Measurements from ENCODE around the gene IL36G.
A peak's percentile ranks its signal among the peaks of the same experiment; 100 is the strongest.

IL36G gene

DNA sequence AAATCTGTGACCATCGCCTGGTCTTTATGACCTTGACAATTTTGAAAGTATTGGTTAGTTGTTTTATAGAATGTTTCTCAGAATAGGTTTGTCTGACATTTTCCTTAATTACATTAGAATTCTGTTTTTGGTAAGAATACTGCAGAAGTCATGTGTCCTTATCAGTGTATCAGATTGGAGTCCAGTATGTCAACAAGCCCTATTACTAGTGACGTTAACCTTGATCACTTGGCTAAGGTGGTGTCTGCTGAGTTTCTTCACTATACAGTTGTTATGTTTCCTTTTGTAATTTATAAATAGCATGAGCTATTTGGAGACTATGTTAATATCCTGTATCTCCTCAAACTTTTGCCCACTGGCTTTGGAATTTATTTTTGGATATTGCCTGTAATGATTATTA is 10.8 kb upstream of the IL36G start:
- no peaks in the 10 kb centered on the region for H3K9me3 ChIP-seq (ENCODE audit: control insufficient read depth, low read length)
- H3K4me3 ChIP-seq (ENCODE audit: insufficient read depth, low read depth, low read length, poor library complexity, severe bottlenecking): no peak overlapping the region
- H3K36me3 ChIP-seq (ENCODE audit: control insufficient read depth, insufficient read depth, low read length): no peaks in the 10 kb centered on the region
- H3K4me1 ChIP-seq (ENCODE audit: control insufficient read depth, insufficient read depth, low read length, poor library complexity, severe bottlenecking): no peaks in the 10 kb centered on the region
- H3K27ac ChIP-seq (ENCODE audit: insufficient read depth, low read length, poor library complexity, severe bottlenecking): no peak overlapping the region
- H3K27me3 ChIP-seq (replicated peaks; ENCODE audit: control insufficient read depth, insufficient read depth, low read length, poor library complexity, severe bottlenecking): no peaks in the 10 kb centered on the region
- DNase-seq: no peak

DNA sequence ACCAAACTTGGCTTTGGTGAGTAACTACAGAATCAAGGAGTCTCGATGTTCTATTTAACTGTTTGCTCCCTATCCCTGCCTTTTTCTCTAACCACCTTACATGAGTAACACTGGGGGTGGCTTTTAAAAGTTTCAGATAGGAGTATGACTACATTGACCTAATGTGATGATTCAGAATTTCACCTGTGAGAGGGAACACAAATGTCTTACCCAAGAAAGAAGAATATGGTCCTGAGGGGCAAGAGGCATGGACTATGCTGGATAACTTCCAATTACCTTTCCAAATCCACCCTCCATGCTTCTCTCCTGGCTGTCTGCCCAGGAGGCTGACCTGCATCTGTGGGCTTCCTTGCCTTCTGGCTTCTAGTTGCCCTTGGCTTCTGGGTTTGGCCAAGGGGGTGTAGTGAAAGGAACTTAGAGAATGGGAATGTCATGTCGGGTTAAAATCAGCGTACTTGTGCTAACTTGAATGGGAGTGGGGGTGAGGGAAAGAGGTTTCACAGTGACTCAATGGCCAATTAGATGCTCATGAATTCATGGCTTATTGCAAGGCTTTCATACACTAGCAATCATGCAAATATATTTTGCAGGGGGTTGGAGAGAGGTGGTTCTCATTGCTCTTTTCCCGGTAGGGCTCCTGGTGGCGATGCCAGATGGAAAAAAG is 5.3 kb upstream of the IL36G start:
- no peak for DNase-seq
- no peak overlapping the region for H3K27ac ChIP-seq (ENCODE audit: insufficient read depth, low read length, poor library complexity, severe bottlenecking)
- H3K36me3 ChIP-seq (ENCODE audit: control insufficient read depth, insufficient read depth, low read length): no peaks in the 10 kb centered on the region
- H3K9me3 ChIP-seq (ENCODE audit: control insufficient read depth, low read length): no peaks in the 10 kb centered on the region
- H3K4me3 ChIP-seq (ENCODE audit: insufficient read depth, low read depth, low read length, poor library complexity, severe bottlenecking): no peak overlapping the region
- H3K4me1 ChIP-seq (ENCODE audit: control insufficient read depth, insufficient read depth, low read length, poor library complexity, severe bottlenecking): no peaks in the 10 kb centered on the region
- H3K27me3 ChIP-seq (replicated peaks; ENCODE audit: control insufficient read depth, insufficient read depth, low read length, poor library complexity, severe bottlenecking): no peaks in the 10 kb centered on the region

DNA sequence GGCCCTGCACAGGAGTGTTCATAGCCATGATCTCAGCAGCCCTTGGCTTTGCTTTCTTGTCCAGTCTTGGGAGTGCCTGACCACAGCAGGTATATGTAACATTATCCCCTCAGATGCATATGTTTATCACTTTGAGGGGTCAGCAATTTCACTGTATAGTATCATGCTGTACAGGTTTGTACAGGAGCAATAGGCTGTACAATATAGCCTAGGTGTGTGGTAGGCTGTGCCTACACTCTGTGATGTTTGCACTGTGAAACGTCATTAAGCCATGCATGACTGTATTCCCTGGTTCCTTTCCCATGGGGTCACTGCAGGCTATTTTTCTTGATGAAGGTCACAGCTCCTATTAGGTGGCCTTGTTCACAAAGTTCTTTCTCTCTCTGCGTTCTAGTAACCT is 4.7 kb upstream of the IL36G start:
- Histone ChIP-seq H3K4me1 (ENCODE audit: control insufficient read depth, insufficient read depth, low read length, poor library complexity, severe bottlenecking) (no peaks in the 10 kb centered on the region), H3K4me3 (ENCODE audit: insufficient read depth, low read depth, low read length, poor library complexity, severe bottlenecking) (no peak overlapping the region), H3K36me3 (ENCODE audit: control insufficient read depth, insufficient read depth, low read length) (no peaks in the 10 kb centered on the region), H3K27ac (ENCODE audit: insufficient read depth, low read length, poor library complexity, severe bottlenecking) (no peak overlapping the region), H3K27me3 (replicated peaks; ENCODE audit: control insufficient read depth, insufficient read depth, low read length, poor library complexity, severe bottlenecking) (no peaks in the 10 kb centered on the region), H3K9me3 (ENCODE audit: control insufficient read depth, low read length) (no peaks in the 10 kb centered on the region)
- DNase-seq: no peak

DNA sequence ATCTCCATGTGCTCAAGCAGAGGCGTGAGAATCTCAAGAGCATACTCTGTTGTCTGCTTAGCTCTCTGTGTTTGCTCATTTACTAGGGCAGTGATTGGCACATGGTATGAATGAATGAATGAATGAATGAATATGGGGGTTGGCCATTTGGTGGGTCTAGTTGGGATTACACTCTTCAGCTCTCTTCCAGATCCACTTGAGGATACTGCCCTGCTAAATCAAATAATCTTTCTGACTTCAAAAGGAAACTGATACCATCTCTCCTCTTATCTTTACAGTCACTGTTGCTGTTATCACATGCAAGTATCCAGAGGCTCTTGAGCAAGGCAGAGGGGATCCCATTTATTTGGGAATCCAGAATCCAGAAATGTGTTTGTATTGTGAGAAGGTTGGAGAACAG is 1.9 kb downstream of the IL36G start:
- DNase-seq: no peak
- H3K4me1 ChIP-seq (ENCODE audit: control insufficient read depth, insufficient read depth, low read length, poor library complexity, severe bottlenecking): no peaks in the 10 kb centered on the region
- H3K4me3 ChIP-seq (ENCODE audit: insufficient read depth, low read depth, low read length, poor library complexity, severe bottlenecking): no peak overlapping the region
- H3K36me3 ChIP-seq (ENCODE audit: control insufficient read depth, insufficient read depth, low read length): no peaks in the 10 kb centered on the region
- no peaks in the 10 kb centered on the region for H3K9me3 ChIP-seq (ENCODE audit: control insufficient read depth, low read length)
- no peaks in the 10 kb centered on the region for H3K27me3 ChIP-seq (replicated peaks; ENCODE audit: control insufficient read depth, insufficient read depth, low read length, poor library complexity, severe bottlenecking)
- no peak overlapping the region for H3K27ac ChIP-seq (ENCODE audit: insufficient read depth, low read length, poor library complexity, severe bottlenecking)

DNA sequence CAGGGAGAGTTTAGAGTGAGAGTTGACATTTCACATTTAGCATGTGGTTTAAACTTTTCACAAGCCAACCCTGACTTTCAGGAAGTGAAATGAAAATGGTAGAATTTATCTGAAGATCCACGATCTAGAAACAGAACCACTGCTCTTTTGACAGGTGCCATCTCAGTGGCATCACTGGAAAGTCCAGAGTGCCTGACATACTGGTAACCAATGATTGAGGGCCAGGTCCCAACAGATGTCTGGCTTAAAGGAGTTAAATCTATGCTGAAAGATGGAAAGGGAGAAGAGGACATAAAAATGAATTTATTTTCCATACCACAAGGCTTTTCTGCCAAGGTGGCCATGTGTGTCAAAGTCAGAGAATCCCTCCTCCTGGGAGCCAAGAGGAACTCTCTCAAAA is 2.7 kb downstream of the IL36G start:
- H3K9me3 ChIP-seq (ENCODE audit: control insufficient read depth, low read length): no peaks in the 10 kb centered on the region
- H3K36me3 ChIP-seq (ENCODE audit: control insufficient read depth, insufficient read depth, low read length): no peaks in the 10 kb centered on the region
- no peak for DNase-seq
- H3K27me3 ChIP-seq (replicated peaks; ENCODE audit: control insufficient read depth, insufficient read depth, low read length, poor library complexity, severe bottlenecking): no peaks in the 10 kb centered on the region
- no peak overlapping the region for H3K4me3 ChIP-seq (ENCODE audit: insufficient read depth, low read depth, low read length, poor library complexity, severe bottlenecking)
- no peak overlapping the region for H3K27ac ChIP-seq (ENCODE audit: insufficient read depth, low read length, poor library complexity, severe bottlenecking)
- H3K4me1 ChIP-seq (ENCODE audit: control insufficient read depth, insufficient read depth, low read length, poor library complexity, severe bottlenecking): no peaks in the 10 kb centered on the region

DNA sequence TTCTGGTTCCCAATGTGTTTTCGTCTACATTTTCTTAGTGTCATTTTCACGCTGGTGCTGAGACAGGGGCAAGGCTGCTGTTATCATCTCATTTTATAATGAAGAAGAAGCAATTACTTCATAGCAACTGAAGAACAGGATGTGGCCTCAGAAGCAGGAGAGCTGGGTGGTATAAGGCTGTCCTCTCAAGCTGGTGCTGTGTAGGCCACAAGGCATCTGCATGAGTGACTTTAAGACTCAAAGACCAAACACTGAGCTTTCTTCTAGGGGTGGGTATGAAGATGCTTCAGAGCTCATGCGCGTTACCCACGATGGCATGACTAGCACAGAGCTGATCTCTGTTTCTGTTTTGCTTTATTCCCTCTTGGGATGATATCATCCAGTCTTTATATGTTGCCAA is 7.3 kb downstream of the IL36G start:
- Histone ChIP-seq H3K4me1 (ENCODE audit: control insufficient read depth, insufficient read depth, low read length, poor library complexity, severe bottlenecking) (no peaks in the 10 kb centered on the region), H3K36me3 (ENCODE audit: control insufficient read depth, insufficient read depth, low read length) (no peaks in the 10 kb centered on the region), H3K27ac (ENCODE audit: insufficient read depth, low read length, poor library complexity, severe bottlenecking) (no peak overlapping the region), H3K4me3 (ENCODE audit: insufficient read depth, low read depth, low read length, poor library complexity, severe bottlenecking) (no peak overlapping the region), H3K27me3 (replicated peaks; ENCODE audit: control insufficient read depth, insufficient read depth, low read length, poor library complexity, severe bottlenecking) (no peaks in the 10 kb centered on the region), H3K9me3 (ENCODE audit: control insufficient read depth, low read length) (no peaks in the 10 kb centered on the region)
- no peak for DNase-seq

DNA sequence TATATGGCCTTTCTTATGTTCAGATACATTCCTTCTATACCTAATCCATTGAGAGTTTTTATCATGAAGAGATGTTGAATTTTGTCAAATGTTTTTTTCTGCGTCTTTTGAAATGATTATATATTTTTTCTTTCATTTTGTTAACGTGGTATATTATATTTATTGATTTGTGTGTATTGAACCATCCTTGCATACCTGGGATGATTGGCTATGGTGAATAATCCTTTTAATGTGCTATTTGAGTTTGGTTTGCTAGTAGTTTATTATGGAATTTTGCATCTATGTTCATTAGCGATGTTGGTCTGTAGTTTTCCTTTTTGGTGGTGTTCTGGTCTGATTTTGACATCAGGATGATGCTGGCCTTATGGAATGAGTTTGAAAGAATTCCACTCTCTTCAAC is 11.8 kb downstream of the IL36G start:
- Histone ChIP-seq H3K27me3 (replicated peaks; ENCODE audit: control insufficient read depth, insufficient read depth, low read length, poor library complexity, severe bottlenecking) (no peaks in the 10 kb centered on the region), H3K4me1 (ENCODE audit: control insufficient read depth, insufficient read depth, low read length, poor library complexity, severe bottlenecking) (no peaks in the 10 kb centered on the region), H3K36me3 (ENCODE audit: control insufficient read depth, insufficient read depth, low read length) (no peaks in the 10 kb centered on the region), H3K4me3 (ENCODE audit: insufficient read depth, low read depth, low read length, poor library complexity, severe bottlenecking) (no peak overlapping the region), H3K27ac (ENCODE audit: insufficient read depth, low read length, poor library complexity, severe bottlenecking) (no peak overlapping the region), H3K9me3 (ENCODE audit: control insufficient read depth, low read length) (peaks cover 7% of the 10 kb centered on the region)
- DNase-seq: no peak

GRCh38 chr2:112993831-112994230 is 16.0 kb downstream of the IL36G start:
- H3K4me3 ChIP-seq (ENCODE audit: insufficient read depth, low read depth, low read length, poor library complexity, severe bottlenecking): no peak overlapping the region
- no peaks in the 10 kb centered on the region for H3K36me3 ChIP-seq (ENCODE audit: control insufficient read depth, insufficient read depth, low read length)
- no peak overlapping the region for H3K27ac ChIP-seq (ENCODE audit: insufficient read depth, low read length, poor library complexity, severe bottlenecking)
- no peaks in the 10 kb centered on the region for H3K27me3 ChIP-seq (replicated peaks; ENCODE audit: control insufficient read depth, insufficient read depth, low read length, poor library complexity, severe bottlenecking)
- peaks cover 14% of the 10 kb centered on the region for H3K4me1 ChIP-seq (ENCODE audit: control insufficient read depth, insufficient read depth, low read length, poor library complexity, severe bottlenecking)
- H3K9me3 ChIP-seq (ENCODE audit: control insufficient read depth, low read length): peaks cover 7% of the 10 kb centered on the region
- no peak for DNase-seq

DNA sequence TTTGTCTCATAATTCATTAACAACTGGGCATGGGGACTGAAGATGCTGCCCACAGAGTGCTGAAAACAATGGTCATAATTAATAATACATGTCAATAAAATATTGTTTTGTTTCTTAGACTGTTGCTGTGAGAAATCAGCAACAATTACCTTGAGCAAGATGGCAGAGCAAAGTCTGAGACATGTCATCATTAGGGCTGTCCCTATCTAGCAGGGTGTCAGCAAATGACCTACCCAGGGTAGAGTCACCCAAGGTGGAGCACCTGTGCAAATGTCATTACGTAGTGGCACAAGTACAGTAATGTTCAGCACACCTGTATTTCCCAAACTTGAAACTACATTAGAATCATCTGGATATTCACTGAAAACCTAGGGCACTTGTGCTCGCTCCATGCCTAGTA is 16.8 kb downstream of the IL36G start:
- no peak overlapping the region for H3K27ac ChIP-seq (ENCODE audit: insufficient read depth, low read length, poor library complexity, severe bottlenecking)

DNA sequence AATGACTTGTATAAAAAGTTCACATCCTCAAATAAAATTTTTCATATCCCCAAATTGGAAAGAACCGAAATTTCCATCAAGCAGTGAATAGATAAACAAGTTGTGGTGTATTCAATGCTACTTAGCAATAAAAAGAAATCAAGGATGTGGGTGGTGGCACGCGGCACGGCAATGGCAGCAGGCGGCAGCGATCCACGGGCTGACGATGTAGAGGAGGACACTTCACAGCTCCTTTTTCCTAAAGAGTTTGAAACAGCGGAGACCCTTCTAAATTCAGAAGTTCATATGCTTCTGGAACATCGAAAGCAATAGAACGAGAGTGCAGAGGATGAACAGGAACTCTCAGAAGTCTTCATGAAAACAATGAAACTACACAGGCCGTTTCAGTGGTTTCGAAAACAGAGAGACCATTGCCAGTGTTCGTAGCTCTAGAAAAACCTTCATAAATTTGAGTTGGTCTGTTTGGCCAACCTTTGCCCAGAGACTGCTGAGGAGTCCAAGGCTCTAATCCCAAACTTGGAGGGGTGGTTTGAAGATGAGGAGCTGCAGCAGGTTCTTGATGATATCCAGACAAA is 17.6 kb downstream of the IL36G start:
- H3K27ac ChIP-seq (ENCODE audit: insufficient read depth, low read length, poor library complexity, severe bottlenecking): peak overlapping the region; percentile 18
- H3K9me3 ChIP-seq (ENCODE audit: control insufficient read depth, low read length): peaks cover 7% of the 10 kb centered on the region
- no peaks in the 10 kb centered on the region for H3K36me3 ChIP-seq (ENCODE audit: control insufficient read depth, insufficient read depth, low read length)
- no peak for DNase-seq
- H3K4me1 ChIP-seq (ENCODE audit: control insufficient read depth, insufficient read depth, low read length, poor library complexity, severe bottlenecking): peaks cover 14% of the 10 kb centered on the region
- no peaks in the 10 kb centered on the region for H3K27me3 ChIP-seq (replicated peaks; ENCODE audit: control insufficient read depth, insufficient read depth, low read length, poor library complexity, severe bottlenecking)
- no peak overlapping the region for H3K4me3 ChIP-seq (ENCODE audit: insufficient read depth, low read depth, low read length, poor library complexity, severe bottlenecking)

More for the DNA sequence above, 16.8 kb downstream of the IL36G start:
- DNase-seq: no peak
- H3K4me3 ChIP-seq (ENCODE audit: insufficient read depth, low read depth, low read length, poor library complexity, severe bottlenecking): no peak overlapping the region
- peaks cover 14% of the 10 kb centered on the region for H3K4me1 ChIP-seq (ENCODE audit: control insufficient read depth, insufficient read depth, low read length, poor library complexity, severe bottlenecking)
- H3K36me3 ChIP-seq (ENCODE audit: control insufficient read depth, insufficient read depth, low read length): no peaks in the 10 kb centered on the region
- H3K9me3 ChIP-seq (ENCODE audit: control insufficient read depth, low read length): peaks cover 7% of the 10 kb centered on the region
- no peaks in the 10 kb centered on the region for H3K27me3 ChIP-seq (replicated peaks; ENCODE audit: control insufficient read depth, insufficient read depth, low read length, poor library complexity, severe bottlenecking)
